GM21528 (cell line): ENCODE data around the gene MEIOSIN.
A peak's percentile ranks its signal among the peaks of the same experiment; 100 is the strongest.

Source experiments
- ATAC-seq: cut with Tn5 transposase; IDR thresholded peaks from one replicate; pipeline ENCODE4 v1.9.1; 2021; ENCODE audit warnings: mild to moderate bottlenecking, moderate library complexity; ENCODE audit not compliant: unreplicated experiment, low FRiP score

MEIOSIN gene

DNA sequence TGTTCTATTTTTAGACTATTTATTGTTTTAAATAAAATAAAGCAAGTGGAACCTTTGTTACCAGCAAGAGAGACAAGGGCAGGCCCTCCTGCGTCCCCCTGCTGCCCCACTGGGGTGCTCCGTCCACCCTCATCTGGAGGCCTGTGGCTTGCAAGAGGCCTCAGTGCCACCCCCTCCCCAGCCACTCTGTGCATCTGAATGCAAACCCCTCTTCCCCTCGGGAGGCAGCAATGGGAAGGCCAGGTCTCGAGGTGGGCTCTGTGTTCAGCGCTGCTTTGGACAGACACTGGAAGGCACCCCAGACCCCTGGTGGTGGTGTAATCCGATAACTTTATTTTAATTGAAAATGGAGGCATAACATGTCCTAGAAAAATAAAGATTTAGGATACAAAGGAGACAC, 31.2 kb downstream of the MEIOSIN start:
- no peak for ATAC-seq

DNA sequence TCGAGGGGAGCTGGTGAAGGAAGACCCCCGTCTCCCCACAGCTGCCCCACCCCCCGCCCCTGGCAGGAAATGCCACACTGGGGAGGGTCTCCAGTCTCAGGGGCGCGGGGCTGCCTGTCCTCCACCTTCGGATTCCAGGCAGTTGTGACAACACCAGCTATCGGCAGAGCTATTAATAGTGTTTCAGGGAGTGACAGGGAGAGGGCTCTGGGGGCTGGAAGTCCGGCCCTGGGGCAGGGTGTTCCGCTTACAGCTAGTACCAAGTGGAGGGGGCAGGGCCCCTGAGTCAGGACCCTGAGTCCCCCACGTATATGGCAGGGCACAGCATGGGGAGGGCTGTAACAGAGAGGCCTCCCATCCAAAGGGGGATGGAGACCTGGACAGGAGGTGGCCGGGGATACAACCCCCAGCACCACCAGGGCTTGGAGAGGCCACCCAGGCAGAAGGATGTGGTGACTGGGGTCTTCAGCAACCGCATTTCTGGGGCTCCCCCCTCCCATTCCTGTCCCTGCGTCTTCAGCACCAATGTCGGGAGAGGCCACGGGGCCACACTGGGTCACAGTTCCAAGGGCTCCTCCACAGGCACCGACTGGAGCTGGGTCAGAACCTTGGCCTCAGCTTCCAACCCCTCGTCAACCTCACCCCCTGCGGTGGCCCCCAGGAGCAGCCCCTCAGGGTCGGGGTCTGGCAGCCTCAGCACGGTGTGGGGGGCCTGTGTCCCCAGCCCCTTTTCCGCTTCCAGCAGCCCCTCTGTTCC, 31.9 kb downstream of the MEIOSIN start:
- no peak for ATAC-seq

DNA sequence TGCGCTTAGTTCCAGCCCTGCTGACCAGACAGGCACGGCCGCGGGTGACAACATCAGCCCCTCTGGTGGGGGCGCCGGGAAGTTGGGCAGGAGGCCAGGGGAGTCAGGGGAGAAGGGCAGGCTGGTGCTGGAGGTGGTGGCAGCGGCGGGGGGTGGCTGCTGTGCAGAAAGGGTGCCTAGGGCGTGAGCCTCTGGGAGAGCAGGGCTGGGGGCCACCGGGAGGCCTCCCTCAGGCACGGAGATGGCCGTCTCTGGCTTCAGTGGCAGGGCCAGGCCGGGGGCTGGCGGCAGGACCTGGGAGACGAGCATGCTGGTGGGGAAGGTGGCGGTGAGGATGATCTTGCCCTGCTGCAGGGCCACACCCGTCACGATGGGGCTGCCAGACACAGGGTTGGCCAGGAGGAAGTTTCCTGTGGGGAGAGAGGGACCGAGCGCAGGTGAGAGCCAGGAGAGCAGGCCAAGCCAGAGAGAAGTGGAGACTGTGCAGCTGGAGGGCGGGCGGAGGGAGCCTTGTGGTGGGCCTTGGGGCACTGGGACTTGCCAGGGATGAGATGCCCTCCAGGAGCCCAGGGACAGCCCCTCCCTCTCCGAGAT, 32.6 kb downstream of the MEIOSIN start:
- ATAC-seq, result no peak

DNA sequence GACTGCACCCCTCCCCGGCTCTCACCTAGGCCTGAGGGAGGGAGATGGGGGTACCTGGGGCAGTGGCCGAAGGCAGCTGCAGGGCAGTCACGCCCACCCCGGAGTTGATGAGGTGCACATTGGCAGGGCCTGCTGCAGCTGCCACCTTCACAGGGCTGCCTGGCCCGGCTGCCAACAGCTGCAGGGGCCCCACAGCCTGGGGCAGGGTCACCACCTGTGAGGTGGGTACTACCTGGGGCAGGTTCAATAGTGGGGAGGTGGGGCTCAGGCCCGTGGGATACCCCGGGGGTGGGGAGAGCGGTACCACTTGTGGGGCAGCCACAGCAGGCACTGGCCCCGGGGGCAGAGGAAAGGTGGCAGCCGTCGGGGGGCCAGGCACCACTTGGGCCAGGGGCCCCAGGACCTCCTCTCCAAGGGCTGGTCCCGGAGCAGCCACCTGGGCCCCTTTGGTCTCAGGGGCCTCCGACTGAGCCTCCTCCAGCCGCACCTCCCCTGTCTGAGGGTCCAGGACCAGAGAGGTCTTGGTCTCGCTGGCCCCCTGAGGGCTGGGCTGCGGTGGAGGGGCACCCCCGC, 33.1 kb downstream of the MEIOSIN start:
- ATAC-seq, result no peak

DNA sequence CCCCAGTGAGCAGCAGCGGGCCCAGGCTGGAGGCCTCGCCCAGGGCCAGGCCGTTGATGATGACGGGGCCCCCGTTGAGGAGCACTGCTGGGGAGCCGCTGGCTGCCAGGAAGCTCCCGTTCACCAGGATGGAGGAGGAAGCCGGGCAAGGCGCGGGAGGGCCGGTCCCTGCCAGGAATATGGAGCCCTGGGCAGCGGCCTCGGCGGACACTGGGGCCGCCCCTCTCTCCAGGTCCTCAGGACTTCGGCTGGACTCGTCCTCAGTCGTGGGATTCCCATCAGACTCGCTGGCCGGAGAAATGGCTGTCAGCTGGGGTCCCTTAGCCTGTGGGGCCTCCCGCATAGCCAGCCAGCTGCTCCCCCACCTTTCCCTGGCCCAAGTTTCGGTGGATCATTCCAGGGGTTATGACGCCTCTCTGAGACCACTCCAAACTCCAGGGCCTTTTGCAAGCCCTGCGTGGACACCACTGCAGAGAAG, 33.7 kb downstream of the MEIOSIN start:
- no peak for ATAC-seq

DNA sequence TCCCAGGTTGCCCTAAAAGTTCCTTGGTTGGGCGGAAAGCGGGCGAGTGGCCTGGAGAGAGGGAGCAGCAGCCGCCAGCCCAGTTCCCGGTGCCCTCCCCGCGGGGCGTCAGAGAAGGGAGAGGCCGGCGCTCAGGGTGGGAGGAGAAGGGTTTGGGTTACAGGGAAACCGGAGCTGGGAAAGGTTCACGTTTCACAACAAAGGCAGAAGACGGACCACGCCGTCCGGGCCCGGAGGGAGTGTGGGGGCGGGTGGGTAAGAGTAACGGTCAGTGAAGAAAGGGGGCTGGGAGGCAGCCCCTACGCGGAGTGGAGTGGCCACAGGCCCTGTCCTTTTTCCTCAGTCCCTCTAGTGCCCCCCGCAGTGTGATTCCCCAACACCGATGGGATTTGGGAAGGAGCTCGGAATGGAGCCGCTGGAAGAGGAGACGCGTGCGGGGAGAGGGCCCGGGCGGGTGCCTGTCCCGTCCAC, 34.2 kb downstream of the MEIOSIN start:
- ATAC-seq, result no peak

DNA sequence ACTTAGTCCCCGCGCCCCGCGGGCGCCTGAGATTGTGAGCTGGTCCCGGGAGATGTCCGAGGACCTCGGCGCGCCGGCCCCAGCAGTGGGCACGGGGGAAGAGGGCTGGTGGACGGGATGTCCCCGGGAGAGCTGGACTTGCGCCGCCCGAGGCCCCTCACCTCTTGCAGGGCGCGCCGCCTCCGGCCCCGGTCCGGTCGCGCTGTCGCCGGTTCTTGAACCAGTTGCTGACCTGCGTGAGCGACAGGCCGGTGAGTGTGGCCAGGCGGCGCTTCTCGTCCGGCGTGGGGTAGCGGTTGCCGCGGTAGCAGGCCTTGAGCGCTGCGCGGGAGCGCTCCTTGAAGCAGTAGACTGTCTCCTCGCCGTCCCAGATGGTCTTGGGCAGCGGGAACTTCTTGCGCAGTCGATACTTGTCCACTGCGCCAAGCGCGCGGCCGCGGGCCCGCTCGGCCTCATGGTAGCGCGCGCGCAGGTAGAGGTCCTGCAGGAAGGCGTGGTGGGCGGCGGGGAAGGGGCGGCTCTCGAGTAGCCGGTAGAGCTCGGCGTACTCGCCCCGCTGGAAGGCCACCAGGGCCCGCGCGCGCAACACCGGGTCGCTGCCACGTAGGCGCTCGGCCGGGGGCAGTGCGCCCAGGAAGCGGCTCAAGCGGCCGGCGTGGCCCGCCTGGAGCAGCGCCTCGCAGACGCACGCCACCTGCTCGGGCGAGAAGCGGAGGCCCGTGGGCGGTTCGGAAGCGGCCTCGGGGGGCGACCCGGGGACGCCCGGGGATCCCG, 34.8 kb downstream of the MEIOSIN start:
- no peak for ATAC-seq

DNA sequence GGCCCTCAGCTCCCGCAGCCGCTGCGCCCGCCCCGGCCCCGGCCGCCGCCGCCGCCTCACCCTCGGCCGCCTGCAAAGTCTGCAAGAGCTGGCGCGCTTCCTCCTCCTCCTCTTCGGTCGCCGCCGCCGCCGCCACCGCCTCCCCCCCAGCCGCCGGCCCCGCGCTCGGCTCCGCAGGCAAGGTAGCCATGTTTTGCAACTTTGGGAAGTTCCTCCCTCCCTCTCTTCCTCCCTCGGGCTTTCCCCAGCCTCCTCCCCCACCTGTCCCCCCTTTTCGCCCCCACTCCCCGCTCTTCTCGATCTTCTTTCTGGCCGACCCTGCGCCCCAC, 35.4 kb downstream of the MEIOSIN start:
- ATAC-seq, result no peak

DNA sequence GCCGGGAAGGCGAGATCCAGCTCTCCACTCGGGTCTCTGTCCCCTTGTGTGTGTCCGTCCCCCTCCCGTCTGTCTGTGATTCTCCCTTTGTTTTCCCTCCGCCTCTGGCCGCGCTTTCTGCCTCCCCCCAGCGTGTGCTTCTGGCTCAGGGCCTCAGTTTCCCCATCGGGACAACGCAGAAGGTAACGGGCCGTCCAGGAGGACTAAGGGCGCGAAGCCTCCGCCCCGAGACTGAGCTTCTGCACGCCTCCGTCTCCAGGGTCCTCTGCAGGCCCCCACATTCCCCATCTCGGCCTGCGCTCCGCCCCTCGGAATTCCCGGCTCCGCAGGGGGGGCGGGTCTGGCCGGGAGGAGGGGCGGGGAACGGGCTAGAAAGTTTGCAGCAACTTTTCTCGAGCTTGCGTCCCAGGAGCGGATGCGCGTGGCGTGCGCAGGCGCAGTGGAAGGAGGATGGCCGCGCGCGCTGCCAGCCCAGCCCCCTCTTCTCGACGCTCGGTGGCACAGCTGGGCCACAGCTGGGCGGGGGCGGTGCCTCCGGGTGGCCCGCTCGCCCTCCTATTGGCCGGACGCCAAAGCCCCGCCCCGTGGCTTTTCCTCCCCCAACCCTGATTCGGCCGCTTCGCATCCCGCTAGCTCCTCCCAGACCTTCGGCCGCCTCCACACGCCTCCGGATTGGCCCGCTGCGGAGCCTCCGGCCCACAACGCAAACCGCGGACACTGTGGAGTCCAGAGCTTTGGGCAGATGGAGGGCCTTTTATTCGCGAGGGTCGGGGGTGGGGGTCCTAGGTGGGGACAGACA, 35.9 kb downstream of the MEIOSIN start, which contains the start of gene SIX5:
Gene SIX5, minus strand, starts transcription at position 269 of the 799 bp plus-strand sequence. CDS start 408 bp downstream, outside the sequence.
- ATAC-seq, result peak; percentile 54

DNA sequence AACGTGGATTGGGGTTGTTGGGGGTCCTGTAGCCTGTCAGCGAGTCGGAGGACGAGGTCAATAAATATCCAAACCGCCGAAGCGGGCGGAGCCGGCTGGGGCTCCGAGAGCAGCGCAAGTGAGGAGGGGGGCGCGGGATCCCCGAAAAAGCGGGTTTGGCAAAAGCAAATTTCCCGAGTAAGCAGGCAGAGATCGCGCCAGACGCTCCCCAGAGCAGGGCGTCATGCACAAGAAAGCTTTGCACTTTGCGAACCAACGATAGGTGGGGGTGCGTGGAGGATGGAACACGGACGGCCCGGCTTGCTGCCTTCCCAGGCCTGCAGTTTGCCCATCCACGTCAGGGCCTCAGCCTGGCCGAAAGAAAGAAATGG, 36.6 kb downstream of the MEIOSIN start:
- ATAC-seq, result no peak

DNA sequence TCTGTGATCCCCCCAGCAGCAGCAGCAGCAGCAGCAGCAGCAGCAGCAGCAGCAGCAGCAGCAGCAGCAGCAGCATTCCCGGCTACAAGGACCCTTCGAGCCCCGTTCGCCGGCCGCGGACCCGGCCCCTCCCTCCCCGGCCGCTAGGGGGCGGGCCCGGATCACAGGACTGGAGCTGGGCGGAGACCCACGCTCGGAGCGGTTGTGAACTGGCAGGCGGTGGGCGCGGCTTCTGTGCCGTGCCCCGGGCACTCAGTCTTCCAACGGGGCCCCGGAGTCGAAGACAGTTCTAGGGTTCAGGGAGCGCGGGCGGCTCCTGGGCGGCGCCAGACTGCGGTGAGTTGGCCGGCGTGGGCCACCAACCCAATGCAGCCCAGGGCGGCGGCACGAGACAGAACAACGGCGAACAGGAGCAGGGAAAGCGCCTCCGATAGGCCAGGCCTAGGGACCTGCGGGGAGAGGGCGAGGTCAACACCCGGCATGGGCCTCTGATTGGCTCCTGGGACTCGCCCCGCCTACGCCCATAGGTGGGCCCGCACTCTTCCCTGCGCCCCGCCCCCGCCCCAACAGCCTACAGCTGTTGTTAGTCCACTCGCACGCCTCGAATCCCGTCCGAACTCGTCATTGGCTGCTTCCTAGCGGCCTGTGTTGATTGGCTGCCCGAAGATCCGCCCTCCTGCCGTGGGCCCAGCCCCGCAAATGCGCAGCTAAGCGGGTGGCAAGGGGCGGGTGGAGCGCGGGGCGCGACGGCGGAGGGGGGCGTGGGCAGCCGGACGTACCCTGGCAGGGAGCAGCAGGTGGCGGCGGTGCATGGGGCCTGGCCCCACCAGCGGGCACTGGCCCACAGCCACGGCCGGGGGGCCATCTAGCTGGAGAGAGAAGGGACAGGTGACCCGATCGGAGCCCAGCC, 37.2 kb downstream of the MEIOSIN start:
- peak; percentile 46 for ATAC-seq

DNA sequence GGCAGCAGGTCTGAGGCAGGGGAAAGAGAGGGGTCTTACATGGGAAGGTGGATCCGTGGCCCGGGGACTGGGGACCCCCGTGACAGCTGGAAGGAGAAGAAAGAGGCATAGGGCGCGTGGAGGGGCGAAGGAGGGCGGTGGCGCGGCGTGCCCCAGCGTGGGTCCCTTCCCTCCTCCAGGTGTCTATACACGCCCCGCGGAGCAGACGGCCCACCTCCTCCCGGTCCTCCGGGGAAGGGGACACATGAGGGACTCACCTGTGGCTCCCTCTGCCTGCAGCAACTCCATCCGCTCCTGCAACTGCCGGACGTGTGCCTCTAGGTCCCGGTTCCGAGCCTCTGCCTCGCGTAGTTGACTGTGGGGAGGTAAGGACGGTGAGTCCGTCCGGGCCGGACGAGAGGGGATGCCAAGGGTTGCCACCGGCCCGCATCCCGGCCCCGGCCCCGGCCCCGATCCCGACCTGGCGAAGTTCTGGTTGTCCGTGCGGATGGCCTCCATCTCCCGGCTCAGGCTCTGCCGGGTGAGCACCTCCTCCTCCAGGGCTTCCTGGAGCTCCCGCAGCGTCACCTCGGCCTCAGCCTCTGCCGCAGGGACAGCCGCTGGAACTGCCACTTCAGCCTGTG, 38.2 kb downstream of the MEIOSIN start:
- ATAC-seq, result no peak

DNA sequence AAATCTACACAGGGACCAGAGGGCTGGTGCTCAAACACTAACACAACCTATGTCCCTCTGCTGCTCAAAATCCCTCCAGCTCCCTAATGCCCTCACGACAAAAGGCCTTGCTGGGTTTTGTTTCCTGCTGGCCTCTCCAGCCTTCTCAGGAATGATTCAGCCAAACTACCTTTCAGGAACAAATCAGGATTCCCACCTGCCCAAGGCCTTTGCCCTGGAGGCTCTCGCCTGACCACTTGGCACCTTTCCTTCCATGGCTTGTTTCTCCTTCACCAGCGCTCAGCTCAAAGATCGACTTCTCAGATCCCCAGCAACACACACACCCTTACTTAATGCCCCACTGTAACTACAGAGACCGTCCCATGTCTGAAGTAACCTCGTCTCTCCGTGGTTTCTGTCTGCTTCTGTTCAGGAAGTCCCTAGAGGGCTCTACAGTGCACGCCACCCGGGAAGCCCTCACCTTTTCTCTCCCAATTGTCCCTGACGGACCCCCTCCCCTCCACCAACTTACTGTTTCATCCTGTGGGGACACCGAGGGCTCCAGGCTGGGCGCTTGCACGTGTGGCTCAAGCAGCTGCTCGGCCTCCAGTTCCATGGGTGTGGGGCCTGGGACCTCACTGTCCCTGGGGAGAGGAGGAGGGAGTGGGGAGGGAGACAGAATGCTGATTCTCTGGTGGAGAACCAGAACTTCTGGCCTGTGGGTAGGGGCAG, 39.0 kb downstream of the MEIOSIN start:
- no peak for ATAC-seq

DNA sequence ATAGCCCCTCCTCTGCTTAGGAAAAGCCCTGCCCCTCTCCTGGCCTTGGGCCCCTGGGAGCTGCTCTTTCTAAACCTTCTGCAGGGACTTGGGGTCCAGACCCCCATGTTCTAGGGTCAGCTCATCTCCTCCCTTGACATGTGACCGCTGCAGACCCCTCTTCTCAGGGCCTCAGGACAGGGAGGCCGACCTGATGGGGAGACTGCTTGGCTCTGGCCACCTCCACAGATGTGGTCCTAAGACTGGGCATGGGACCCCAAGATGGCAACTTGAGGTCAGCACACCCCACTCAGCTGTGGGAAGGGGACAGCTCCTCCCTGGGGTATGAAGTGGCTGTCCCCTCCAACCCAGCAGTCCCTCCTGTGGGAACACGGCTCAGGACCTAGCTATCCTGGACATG, 39.7 kb downstream of the MEIOSIN start:
- no peak for ATAC-seq

DNA sequence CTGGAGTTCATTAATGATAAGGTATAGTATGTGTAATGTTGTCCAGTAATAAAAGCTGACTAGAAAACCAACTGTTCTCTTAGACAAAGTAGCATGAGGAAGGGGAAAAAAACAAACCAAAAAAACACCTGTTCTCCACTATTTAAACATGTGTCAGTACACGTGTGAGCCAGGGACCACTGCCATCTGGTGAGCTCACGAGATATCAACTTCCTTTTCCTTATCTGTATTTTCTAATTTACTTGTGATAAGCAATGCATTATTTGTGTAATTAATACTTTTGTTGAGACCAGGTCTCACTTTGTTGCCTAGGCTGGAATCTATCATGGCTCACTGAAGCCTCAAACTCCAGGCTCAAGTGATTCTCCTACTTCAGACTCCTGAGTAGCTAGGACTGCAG, 40.1 kb downstream of the MEIOSIN start:
- no peak for ATAC-seq

DNA sequence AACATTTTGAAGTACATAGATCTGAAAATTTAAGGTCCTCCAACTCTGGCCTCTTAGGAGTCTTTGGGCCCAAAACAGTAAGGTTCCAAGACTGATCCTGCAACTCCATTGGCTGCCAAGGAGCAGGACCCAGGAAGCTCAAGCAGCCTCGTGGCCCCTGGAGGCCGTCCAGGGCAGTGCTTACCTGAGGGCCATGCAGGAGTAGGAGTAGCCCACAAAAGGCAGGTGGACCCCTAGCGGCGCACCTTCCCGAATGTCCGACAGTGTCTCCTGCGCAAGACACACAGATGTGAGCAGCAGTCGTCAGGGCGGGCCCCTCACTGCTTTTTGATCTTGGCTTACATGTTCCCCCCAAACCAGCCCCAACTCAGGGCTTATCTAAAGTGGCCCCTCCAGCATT, 41.5 kb downstream of the MEIOSIN start:
- ATAC-seq, result no peak

DNA sequence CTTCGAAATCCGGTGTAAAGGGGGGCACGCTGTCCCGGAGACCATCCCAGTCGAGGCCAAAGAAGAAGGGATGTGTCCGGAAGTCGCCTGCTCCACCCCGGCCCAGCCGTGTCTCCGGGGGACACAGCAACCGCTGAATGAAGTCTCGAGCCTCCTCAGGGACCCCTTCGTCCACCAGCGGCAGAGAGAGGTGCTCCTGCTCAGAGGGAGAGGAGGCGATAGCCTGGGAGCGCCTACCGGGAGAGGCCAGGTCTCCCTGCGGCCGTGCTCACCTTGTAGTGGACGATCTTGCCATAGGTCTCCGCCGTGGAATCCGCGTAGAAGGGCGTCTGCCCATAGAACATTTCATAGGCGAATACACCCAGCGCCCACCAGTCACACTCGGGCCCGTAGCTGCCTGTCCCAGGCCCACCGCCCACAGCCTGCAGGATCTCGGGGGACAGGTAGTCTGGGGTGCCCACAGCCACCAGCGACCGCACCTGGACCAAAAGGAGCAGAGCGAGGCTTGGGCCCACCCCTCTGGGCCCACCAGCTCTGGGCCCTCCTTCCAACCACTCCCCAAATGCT, 44.2 kb downstream of the MEIOSIN start:
- ATAC-seq, result no peak
